ENCODE data around the gene DDX39A. TPM values are rescaled to one million over a fixed set of nuclear protein-coding genes. Genes with fewer than 3 reads are reported as not detected.

Gene DDX39A
- total and polyA plus RNA-seq, 12 donors: 26.7 to 262 (median 46.8) TPM

DNA sequence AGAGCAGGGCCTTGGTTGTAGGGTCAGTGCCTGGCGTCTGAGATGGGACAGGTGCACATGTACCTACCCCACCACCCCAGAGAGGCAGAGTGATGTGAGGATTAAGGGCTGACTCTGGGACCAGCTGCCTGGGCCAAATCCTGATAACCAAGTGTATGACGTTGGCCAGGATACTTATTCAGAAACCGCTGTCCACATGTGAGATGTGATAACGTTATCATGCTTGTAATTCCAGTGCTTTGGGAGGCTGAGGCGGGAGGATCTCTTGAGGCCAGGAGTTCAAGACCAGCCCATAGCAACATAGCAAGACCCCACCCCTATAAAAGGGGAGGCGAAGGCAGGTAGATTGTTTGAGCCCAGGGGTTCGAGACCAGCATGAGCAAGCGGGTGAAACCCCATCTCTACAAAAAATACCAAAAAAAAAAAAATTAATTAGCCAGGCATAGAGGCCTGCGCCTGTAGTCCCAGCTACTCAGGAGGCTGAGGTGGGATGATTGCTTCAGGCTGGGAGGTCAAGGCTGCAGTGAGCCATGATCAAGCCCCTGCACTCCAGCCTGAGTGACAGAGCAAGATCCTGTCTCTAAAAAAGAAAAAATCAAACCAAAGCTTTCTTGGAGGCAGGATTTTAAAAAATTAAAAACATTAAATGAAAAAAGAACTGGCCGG is 27.9 kb downstream of the DDX39A start:
- Histone ChIP-seq H3K27me3 (no peaks in the 10 kb centered on the region), H3K27ac (no peak overlapping the region), H3K9me3 (replicated peaks in 1 of 3) (no peaks in the 10 kb centered on the region), H3K36me3 (replicated peaks in 1 of 2) (peaks cover 0 to 45% of the 10 kb centered on the region in 2 donors), H3K4me3 (no peak overlapping the region), H3K4me1 (replicated peaks in 1 of 2) (no peaks in the 10 kb centered on the region)
- intact Hi-C loops (cut with DNase I): loop anchor here (10.0 kb wide), 1 partner anchor 374 kb away; no protein-coding TSS in a partner anchor
- no peak for DNase-seq
- WGBS, 4 donors: 88 to 91% (median 89%) methylated on average over 8 to 10 of the region's 10 CpGs
- TF ChIP-seq, protein P1, sequence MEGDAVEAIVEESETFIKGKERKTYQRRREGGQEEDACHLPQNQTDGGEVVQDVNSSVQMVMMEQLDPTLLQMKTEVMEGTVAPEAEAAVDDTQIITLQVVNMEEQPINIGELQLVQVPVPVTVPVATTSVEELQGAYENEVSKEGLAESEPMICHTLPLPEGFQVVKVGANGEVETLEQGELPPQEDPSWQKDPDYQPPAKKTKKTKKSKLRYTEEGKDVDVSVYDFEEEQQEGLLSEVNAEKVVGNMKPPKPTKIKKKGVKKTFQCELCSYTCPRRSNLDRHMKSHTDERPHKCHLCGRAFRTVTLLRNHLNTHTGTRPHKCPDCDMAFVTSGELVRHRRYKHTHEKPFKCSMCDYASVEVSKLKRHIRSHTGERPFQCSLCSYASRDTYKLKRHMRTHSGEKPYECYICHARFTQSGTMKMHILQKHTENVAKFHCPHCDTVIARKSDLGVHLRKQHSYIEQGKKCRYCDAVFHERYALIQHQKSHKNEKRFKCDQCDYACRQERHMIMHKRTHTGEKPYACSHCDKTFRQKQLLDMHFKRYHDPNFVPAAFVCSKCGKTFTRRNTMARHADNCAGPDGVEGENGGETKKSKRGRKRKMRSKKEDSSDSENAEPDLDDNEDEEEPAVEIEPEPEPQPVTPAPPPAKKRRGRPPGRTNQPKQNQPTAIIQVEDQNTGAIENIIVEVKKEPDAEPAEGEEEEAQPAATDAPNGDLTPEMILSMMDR (IDR thresholded peaks at IDR 0.05): no peak
- no peak for TF ChIP-seq POLR2A (IDR thresholded peaks at IDR 0.05)

DNA sequence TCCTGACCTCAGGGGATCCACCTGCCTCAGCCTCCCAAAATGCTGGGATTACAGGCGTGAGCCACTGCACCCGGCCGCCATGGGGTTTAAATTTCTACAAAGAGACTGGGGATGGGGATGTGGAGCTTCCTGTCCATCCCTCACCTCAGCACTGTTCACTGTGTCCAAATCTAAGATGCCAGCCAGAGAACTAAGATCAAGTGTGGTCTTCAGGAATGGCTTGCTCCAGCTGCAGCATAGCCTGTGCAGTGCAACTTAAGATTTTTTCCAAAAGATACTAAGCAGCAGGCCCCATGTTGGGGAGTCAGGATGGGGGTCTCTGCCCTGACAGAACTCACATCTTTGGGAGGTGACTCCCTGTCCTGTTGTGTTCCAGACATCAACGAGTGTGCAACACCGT is 28.6 kb downstream of the DDX39A start:
- 96 to 100% (median 98%) methylated on average over 4 to 5 of the region's 5 CpGs for WGBS, 4 donors
- Histone ChIP-seq H3K4me1 (replicated peaks in 1 of 2) (no peaks in the 10 kb centered on the region), H3K9me3 (replicated peaks in 1 of 3) (no peaks in the 10 kb centered on the region), H3K36me3 (replicated peaks in 1 of 2) (peaks cover 0 to 41% of the 10 kb centered on the region in 2 donors), H3K27me3 (no peaks in the 10 kb centered on the region), H3K27ac (no peak overlapping the region), H3K4me3 (no peak overlapping the region)
- DNase-seq: no peak
- TF ChIP-seq, protein P1 (IDR thresholded peaks at IDR 0.05): no peak
- no peak for TF ChIP-seq POLR2A (IDR thresholded peaks at IDR 0.05)
- intact Hi-C loops (cut with DNase I): loop anchor here (10.0 kb wide), 1 partner anchor 374 kb away; no protein-coding TSS in a partner anchor

DNA sequence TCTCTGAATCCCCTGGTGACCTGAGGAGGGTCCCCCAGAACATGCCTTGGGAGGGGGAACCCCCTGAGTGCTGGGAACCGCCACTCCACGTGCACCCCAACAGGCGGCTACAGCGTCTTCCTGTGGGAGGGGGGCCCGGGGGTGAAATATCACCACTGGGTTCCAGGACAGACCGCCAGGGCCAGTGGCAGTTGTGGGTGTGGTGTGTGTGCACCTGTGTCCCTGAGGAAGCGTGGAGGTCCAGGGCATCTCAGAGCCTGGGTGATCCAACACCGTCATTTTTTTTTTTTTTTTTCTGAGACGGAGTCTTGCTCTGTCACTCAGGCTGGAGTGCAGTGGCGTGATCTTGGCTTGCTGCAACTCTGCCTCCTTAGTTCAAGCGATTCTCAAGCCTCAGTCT is 33.6 kb downstream of the DDX39A start:
- no peak overlapping the region for H3K4me3 ChIP-seq
- no peak for DNase-seq
- no peaks in the 10 kb centered on the region for H3K9me3 ChIP-seq (replicated peaks in 1 of 3)
- intact Hi-C loops (cut with DNase I): no loop called here
- TF ChIP-seq, protein P1 (IDR thresholded peaks at IDR 0.05): no peak
- TF ChIP-seq POLR2A (IDR thresholded peaks at IDR 0.05): no peak
- H3K4me1 ChIP-seq (replicated peaks in 1 of 2): peaks cover 6 to 23% of the 10 kb centered on the region in 2 donors
- H3K27me3 ChIP-seq: no peaks in the 10 kb centered on the region
- H3K27ac ChIP-seq: no peak overlapping the region
- H3K36me3 ChIP-seq (replicated peaks in 1 of 2): peaks cover 0 to 4% of the 10 kb centered on the region in 2 donors
- 70 to 91% (median 74%) methylated on average over 11 of the region's 11 CpGs for WGBS, 4 donors

DNA sequence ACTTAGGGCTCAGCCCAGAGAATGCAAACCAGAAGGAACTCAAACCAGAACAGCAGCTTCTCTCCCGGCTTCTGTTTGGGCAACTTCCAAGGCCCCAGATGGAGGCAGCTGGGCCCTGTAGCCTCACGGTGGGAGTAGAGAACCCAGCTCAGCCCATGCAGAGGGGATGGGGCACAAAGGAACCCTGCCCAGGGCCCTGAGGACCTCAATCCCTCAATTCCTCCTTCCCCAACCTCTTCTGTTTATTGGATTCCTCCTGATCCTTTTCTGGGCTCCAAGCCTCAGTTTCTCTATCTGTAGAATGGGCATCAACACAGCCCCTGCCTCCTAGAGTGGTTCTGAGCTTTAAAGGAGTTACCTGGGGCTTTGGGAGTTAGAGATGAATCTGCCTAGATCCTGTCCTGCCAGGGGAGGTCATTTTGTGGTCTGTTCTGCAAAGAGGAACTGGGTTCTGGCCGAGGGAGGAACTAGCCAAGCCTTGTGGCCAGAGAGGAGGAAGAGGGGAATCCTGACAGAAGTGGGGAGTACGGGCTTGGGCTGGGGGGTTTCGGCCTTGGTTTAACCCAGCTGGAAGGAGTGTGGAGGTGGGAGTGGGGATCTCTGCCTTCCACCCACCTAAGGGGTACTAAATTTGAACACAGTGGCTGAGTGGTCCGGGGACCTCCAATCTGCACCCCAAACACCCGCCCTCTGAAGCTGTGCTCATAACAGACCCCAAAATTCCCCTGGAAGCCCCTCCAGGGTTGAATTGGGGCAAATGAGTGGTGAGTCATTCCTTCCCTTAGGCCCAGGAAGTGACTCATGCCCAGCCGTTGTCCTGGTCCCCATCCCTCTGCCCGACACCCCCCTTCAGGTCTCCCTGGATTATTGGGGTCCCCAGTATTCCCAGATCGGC is 35.2 kb downstream of the DDX39A start:
- H3K27me3 ChIP-seq: no peaks in the 10 kb centered on the region
- intact Hi-C loops (cut with DNase I): no loop called here
- H3K4me3 ChIP-seq: peak overlapping the region in 2 of 4 donors; percentile 25 to 59
- H3K9me3 ChIP-seq (replicated peaks in 1 of 3): no peaks in the 10 kb centered on the region
- peak overlapping the region; percentile 7 to 90 (median 34) for H3K27ac ChIP-seq
- peaks cover 6 to 37% of the 10 kb centered on the region in 2 donors for H3K4me1 ChIP-seq (replicated peaks in 1 of 2)
- H3K36me3 ChIP-seq (replicated peaks in 1 of 2): no peaks in the 10 kb centered on the region
- peak in 6 of 7 donors; percentile 42 to 64 (median 62) for DNase-seq
- 33 to 42% (median 34%) methylated on average over 10 of the region's 10 CpGs for WGBS, 4 donors
- TF ChIP-seq, protein P1 (IDR thresholded peaks at IDR 0.05): no peak
- no peak for TF ChIP-seq POLR2A (IDR thresholded peaks at IDR 0.05)

Data from adrenal gland (tissue), 12 donors.